ENCODE data around the gene RPL39L. TPM values are rescaled to one million over a fixed set of nuclear protein-coding genes. Genes with fewer than 3 reads are reported as not detected.

Gene RPL39L
- 8.8 and 13.8 TPM in 2 replicates for polyA plus RNA-seq

DNA sequence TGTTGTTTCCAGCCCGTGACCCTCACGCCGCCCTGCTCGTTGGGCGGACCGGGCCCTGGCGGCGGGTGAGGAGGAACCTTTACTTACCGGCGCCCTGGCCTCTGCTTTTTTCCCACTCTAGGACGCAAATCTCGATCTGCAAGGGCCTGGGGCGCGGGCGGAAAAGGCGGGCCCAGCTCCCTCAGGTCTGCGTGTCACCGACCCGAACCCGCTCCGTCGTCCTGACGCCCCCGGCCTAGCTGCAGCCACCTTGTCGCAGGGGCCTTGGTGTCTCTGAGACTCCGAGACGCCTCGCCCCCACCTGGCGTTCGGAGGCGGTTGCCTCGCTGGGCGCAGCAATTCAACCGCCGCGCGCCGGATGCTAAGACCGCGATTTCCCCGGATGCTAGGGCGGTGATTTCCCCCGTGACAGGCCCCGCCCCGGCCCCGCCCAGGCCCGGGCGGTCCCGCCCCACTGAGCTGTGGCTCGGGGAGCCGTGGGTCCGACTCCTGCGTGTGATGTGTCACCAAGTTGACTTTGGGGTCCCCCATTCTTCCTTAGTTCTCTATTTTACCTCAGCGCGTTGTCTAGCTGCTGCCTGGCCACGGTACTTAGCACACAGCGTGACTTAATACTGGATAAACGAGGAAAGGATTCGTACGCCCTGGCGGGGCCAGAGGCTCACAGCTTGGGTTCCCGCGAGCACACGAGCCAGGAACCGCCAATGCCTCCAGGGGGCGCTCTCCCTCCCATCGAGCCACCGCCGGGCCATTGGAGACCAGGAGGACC, at the start of gene RPL39L:
TSS of gene RPL39L (minus strand) at position 371 of the 769 bp plus-strand sequence. CDS start 18,196 bp downstream, outside the sequence.

Other genes starting within 250 kb of the RPL39L start
- gene ST6GAL1, start 209.0 kb downstream of the RPL39L start, polyA plus RNA-seq: 1.5 and 3.0 TPM in 2 replicates
- gene RTP1, start 58.0 kb upstream of the RPL39L start, polyA plus RNA-seq: 2.0 TPM in 1 of 2 replicates, not detected in the other
- 1.0 and 2.8 TPM in 2 replicates for gene MASP1, start 152.2 kb upstream of the RPL39L start, polyA plus RNA-seq
- gene RTP4, start 228.9 kb upstream of the RPL39L start, polyA plus RNA-seq: not detected in 2 replicates